K562 (cell line): ENCODE results near the gene MEF2C. TPM values are rescaled to one million over a fixed set of nuclear protein-coding genes. Genes with fewer than 3 reads are reported as not detected.

Source experiments
- BMI1 ChIP-seq: fragments of 150-350 bp; IDR thresholded peaks from 2 replicates; pipeline ENCODE4 v1.6.1; 2014; ENCODE audit warnings: low read length
- HDAC3 ChIP-seq: fragments of 450-650 bp; IDR thresholded peaks from 2 replicates; pipeline ENCODE4 v1.6.1; 2018; ENCODE audit warnings: borderline replicate concordance, mild to moderate bottlenecking, moderate library complexity; ENCODE audit not compliant: partially characterized antibody
- MEIS2 ChIP-seq: fragments of 450-650 bp; IDR thresholded peaks from 2 replicates; pipeline ENCODE4 v1.6.1; 2014; ENCODE audit warnings: mild to moderate bottlenecking; ENCODE audit not compliant: partially characterized antibody
- POLR2H ChIP-seq: IDR thresholded peaks from 2 replicates; pipeline ENCODE4 v1.6.1; 2016; ENCODE audit warnings: missing genetic modification characterization, low read depth, mild to moderate bottlenecking, control low read depth, missing compliant biosample characterization, moderate library complexity
- RFX5 ChIP-seq: IDR thresholded peaks from 2 replicates; pipeline ENCODE4 v1.6.1; 2011; ENCODE audit warnings: low read depth, mild to moderate bottlenecking, improper control_type of control experiment, low read length
- SMC3 ChIP-seq: conservative IDR thresholded peaks from 2 replicates; pipeline ENCODE4 v1.6.1; 2011; ENCODE audit warnings: low read depth, low read length, improper control_type of control experiment; ENCODE audit not compliant: insufficient read depth
- polyA plus RNA-seq, 8 experiments: library from polyadenylated mRNA; depleted of rRNA in 4 of 8; stranded (reverse) in 5 of 8; unstranded in 3 of 8; fragments of >200 nt; fragmentation: Nextera tagmentation in 2 of 8; fragmentation: Illumina TruSeq in 1 of 8; extraction: Ambion mirVana in 2 of 8; extraction: Trizol in 1 of 8; gene quantifications; 2 replicates each; pipeline versions ENCODE4 v1.2.1 to v1.2.3, GENCODE V29; 2011 to 2014; ENCODE audit warnings: inconsistent platforms in 1 of 8, missing spikeins in 1 of 8
- total RNA-seq, 7 experiments: library from RNA; depleted of rRNA in 6 of 7; stranded (reverse); fragments of >200 nt in 6 of 7; fragmentation: Illumina TruSeq in 2 of 7; extraction: Trizol in 2 of 7; gene quantifications; 2 replicates each; pipeline versions ENCODE4 v1.2.1 to v1.2.3, GENCODE V29; 2011 to 2021; ENCODE audit warnings: low replicate concordance in 1 of 7
- TF ChIP-seq, protein P1 (sequence below): fragments of 200-800 bp; sonication (Bioruptor generic); IDR thresholded peaks from 2 replicates; pipeline ENCODE4 v1.6.1; 2017; ENCODE audit warnings: missing genetic modification characterization, missing compliant biosample characterization
- TF ChIP-seq, protein P2 (sequence below), 2 experiments: fragments of 150-350 bp in 1 of 2; IDR thresholded peaks; 2 replicates each; pipeline ENCODE4 v1.6.1; 2012 to 2016; ENCODE audit warnings: low read depth in 2 of 2, low read length in 2 of 2, mild to moderate bottlenecking in 1 of 2, moderate library complexity in 1 of 2
- TF ChIP-seq, protein P3 (sequence below): fragments of 450-650 bp; IDR thresholded peaks from 2 replicates; pipeline ENCODE4 v1.6.1; 2017; ENCODE audit warnings: antibody characterized with exemption, mild to moderate bottlenecking

MEF2C gene
- total and polyA plus RNA-seq, 9 of the 15 experiments (the other 6 are each of a cell fraction or from before 2014, with no cell fraction given): 25.1 to 67.8 (median 58.3) TPM

DNA sequence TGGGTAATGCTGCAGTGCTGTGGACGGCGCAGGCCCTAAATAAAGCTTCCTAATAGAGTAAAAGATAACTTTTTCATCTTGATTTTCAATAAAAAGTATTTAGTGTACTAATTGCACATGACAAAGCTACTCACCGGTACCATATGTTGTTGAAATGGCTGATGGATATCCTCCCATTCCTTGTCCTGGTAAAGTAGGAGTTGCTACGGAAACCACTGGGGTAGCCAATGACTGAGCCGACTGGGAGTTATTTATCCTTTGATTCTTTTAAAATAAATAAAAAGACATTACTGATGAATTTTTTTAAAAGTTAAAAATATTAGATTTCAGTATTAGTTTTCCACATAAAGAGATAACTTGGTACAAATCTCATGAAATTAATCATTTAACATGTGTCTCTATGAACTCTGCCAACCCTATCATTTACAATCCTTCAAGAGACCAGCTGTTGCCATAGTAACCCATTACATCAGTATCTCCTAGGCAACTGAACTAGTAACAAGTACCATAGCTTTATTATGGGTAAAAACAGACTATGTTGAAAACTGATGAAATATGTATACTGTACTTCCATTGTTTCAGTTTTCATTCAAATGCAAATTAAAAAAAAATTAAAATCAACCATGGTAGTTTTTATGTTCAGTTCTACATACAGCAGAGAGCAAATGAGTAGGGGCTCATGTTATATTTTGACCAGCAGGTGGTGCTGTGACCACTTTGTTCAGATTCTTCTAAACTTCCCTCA, 153.7 kb downstream of the MEF2C start (continued):
- TF ChIP-seq HDAC3 (peak; percentile 30), MEIS2 (no peak), POLR2H (tag) (peak; percentile 29; the same call in 1 of the 2 replicates), BMI1 (peak; percentile 80), SMC3 (peak; percentile 59), RFX5 (peak; percentile 82)
- TF ChIP-seq, protein P1, sequence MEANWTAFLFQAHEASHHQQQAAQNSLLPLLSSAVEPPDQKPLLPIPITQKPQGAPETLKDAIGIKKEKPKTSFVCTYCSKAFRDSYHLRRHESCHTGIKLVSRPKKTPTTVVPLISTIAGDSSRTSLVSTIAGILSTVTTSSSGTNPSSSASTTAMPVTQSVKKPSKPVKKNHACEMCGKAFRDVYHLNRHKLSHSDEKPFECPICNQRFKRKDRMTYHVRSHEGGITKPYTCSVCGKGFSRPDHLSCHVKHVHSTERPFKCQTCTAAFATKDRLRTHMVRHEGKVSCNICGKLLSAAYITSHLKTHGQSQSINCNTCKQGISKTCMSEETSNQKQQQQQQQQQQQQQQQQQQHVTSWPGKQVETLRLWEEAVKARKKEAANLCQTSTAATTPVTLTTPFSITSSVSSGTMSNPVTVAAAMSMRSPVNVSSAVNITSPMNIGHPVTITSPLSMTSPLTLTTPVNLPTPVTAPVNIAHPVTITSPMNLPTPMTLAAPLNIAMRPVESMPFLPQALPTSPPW (CRISPR knock-in tag): 0 out of 2 replicates have a peak, but pooled peaks have one; percentile 17
- TF ChIP-seq, protein P2, sequence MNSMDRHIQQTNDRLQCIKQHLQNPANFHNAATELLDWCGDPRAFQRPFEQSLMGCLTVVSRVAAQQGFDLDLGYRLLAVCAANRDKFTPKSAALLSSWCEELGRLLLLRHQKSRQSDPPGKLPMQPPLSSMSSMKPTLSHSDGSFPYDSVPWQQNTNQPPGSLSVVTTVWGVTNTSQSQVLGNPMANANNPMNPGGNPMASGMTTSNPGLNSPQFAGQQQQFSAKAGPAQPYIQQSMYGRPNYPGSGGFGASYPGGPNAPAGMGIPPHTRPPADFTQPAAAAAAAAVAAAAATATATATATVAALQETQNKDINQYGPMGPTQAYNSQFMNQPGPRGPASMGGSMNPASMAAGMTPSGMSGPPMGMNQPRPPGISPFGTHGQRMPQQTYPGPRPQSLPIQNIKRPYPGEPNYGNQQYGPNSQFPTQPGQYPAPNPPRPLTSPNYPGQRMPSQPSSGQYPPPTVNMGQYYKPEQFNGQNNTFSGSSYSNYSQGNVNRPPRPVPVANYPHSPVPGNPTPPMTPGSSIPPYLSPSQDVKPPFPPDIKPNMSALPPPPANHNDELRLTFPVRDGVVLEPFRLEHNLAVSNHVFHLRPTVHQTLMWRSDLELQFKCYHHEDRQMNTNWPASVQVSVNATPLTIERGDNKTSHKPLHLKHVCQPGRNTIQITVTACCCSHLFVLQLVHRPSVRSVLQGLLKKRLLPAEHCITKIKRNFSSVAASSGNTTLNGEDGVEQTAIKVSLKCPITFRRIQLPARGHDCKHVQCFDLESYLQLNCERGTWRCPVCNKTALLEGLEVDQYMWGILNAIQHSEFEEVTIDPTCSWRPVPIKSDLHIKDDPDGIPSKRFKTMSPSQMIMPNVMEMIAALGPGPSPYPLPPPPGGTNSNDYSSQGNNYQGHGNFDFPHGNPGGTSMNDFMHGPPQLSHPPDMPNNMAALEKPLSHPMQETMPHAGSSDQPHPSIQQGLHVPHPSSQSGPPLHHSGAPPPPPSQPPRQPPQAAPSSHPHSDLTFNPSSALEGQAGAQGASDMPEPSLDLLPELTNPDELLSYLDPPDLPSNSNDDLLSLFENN (IDR thresholded peaks at IDR 0.05; ENCODE audit: low read depth in 2 of 2, low read length in 2 of 2): no peak
- TF ChIP-seq, protein P3, sequence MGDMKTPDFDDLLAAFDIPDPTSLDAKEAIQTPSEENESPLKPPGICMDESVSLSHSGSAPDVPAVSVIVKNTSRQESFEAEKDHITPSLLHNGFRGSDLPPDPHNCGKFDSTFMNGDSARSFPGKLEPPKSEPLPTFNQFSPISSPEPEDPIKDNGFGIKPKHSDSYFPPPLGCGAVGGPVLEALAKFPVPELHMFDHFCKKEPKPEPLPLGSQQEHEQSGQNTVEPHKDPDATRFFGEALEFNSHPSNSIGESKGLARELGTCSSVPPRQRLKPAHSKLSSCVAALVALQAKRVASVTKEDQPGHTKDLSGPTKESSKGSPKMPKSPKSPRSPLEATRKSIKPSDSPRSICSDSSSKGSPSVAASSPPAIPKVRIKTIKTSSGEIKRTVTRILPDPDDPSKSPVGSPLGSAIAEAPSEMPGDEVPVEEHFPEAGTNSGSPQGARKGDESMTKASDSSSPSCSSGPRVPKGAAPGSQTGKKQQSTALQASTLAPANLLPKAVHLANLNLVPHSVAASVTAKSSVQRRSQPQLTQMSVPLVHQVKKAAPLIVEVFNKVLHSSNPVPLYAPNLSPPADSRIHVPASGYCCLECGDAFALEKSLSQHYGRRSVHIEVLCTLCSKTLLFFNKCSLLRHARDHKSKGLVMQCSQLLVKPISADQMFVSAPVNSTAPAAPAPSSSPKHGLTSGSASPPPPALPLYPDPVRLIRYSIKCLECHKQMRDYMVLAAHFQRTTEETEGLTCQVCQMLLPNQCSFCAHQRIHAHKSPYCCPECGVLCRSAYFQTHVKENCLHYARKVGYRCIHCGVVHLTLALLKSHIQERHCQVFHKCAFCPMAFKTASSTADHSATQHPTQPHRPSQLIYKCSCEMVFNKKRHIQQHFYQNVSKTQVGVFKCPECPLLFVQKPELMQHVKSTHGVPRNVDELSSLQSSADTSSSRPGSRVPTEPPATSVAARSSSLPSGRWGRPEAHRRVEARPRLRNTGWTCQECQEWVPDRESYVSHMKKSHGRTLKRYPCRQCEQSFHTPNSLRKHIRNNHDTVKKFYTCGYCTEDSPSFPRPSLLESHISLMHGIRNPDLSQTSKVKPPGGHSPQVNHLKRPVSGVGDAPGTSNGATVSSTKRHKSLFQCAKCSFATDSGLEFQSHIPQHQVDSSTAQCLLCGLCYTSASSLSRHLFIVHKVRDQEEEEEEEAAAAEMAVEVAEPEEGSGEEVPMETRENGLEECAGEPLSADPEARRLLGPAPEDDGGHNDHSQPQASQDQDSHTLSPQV: peak; percentile 28; the same call in 1 of the 2 replicates
